ENCODE measurements around the gene VDR.

DNA sequence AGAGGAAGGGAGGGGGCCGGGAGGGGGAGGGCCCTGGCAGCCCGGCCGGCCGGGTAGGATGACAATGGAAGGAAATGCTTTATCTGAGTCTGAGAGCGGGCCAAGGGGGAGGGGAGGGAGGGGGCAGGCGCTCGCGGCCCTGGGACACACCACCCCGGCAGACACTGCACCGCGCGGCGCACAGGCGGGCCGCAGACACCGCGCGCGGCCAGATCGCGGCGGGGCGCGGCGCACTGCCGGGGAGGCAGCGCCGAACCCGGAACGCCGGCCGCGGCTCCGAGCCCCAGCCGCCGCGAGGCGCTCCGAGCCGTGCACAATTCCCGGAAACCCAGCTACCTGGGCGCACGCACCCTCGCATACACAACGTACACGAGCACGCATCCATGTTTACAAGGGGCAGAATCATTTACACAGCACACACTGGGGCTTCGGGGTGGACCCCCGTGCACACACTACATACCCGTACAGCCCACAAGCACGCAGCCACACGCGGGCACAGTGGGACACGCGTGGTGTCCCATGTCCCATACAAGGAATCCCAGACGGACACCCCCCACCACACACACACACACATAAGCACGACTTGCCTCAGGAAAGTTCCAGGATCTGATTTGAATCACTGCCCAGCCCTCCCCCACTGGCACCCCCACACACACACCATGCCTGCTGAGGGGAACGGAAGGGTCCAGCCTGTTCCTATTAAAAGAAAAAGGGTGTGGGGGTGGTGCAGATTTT is 84.7 kb downstream of the VDR start, which contains the start of gene HDAC7:
- TF ChIP-seq, protein P1, sequence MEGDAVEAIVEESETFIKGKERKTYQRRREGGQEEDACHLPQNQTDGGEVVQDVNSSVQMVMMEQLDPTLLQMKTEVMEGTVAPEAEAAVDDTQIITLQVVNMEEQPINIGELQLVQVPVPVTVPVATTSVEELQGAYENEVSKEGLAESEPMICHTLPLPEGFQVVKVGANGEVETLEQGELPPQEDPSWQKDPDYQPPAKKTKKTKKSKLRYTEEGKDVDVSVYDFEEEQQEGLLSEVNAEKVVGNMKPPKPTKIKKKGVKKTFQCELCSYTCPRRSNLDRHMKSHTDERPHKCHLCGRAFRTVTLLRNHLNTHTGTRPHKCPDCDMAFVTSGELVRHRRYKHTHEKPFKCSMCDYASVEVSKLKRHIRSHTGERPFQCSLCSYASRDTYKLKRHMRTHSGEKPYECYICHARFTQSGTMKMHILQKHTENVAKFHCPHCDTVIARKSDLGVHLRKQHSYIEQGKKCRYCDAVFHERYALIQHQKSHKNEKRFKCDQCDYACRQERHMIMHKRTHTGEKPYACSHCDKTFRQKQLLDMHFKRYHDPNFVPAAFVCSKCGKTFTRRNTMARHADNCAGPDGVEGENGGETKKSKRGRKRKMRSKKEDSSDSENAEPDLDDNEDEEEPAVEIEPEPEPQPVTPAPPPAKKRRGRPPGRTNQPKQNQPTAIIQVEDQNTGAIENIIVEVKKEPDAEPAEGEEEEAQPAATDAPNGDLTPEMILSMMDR (IDR thresholded peaks at IDR 0.05), result peak in 1 of 6 experiments; percentile 4
- peak in 1 of 2 donors; percentile 81 for TF ChIP-seq POLR2A (IDR thresholded peaks at IDR 0.05)
